ENCODE data around the gene EME2.
A peak's percentile ranks its signal among the peaks of the same experiment; 100 is the strongest.
"Not testable (repeated sequence)": the region's sequence is repeated elsewhere in the genome, so short reads cannot be mapped to it uniquely, and the experiment has no call there.

The EME2 gene

DNA sequence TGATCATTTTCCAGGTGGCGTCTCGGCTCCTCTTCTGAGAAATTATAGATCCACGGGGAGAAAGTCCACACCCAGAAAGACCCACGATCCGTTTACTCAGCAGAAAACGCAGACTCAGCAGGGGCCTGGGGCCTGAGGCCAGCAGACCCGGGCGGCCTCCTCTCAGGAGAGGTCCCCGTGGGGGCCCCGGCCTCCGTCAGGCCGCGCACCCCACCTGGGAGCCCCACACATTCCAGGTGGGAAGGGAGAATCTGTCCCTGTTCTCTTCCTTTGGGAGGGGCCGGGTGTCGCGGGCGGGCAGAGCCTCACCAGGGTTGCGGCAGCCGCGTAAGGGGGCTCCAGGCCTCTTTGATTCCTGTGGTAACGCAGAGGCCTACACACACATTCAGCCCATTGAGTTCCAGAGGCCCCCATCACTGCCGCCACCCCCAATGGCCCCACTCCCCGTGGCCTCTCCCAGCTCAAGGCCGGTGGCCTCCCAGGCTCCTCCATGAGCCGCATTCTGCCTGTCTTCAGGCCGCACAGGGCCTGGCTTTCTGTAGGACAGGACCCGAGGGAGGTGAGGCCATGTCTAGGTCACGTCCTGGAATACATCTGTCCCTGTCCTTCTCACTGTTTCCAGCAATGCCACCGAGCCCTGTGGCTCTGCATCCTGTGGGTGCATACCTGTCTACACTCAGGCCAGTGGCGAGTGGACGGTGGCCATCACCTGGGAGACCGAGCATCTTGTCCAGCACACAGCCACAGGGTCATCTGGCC, 22.5 kb downstream of the EME2 start:
- in situ Hi-C loops (cut with HindIII; ENCODE audit: low pct_ligation_motif_present, low pct_unique_long_range_greater_than_20kb, low sequenced_read_pairs) = no loop called here
- no peak for DNase-seq

DNA sequence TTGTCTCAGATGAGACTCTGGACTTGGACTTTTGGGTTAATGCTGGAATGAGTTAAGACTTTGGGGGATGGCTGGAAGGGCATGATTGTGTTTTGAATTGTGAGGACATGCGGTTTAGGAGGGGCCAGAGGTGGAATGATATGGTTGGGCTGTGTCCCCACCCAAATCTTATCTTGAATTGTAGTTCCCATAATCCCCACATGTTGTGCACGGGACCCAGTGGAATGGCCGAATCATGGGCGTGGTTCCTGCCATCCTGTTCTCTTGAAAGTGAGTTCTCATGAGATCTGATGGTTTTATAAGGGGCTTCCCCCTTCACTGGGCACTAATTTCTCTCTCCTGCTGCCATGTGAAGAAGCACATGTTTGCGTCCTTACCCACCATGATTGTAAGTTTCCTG, 26.7 kb downstream of the EME2 start:
- DNase-seq; in situ Hi-C loops (cut with HindIII; ENCODE audit: low pct_ligation_motif_present, low pct_unique_long_range_greater_than_20kb, low sequenced_read_pairs): not testable (repeated sequence)

DNA sequence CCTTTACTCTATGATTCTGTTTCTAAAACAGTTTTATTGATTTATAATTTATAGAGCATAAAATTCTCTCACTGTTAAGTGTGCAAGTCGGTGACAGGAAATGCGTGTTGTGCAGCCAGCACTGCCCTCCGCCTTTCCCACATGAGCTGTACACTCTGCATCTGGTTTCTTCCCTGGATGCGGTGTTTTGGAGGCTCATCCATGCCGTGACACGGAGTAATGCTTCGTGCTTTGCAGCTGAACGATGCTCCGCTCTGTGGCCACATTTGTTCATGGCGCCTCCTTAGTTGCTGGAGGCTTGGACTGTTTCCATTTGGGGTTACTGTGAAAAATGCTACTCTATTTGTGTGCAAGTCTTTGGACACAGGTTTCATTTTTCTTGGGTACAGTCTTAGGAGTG, 28.1 kb downstream of the EME2 start:
- in situ Hi-C loops (cut with HindIII; ENCODE audit: low pct_ligation_motif_present, low pct_unique_long_range_greater_than_20kb, low sequenced_read_pairs) = no loop called here
- no peak for DNase-seq

DNA sequence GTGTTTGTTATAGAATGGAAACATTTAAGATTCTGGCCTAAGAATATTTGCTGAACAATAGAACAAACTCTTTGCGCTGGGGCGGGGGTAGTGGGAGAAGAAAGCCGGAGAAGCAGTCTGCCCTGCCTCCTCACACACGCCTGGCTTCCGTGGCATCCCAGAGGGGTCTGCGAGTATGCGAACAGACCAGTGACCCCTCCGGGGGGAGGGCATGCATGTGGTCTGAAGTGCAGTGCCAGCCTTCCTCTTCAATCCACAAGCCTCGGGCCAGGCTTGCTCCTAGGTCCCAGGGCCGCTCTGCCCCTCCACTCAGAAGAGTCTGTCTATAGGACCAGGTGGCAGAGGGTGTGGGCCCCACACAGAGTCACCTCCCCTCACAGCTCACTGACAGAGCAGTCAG, 35.0 kb downstream of the EME2 start:
- no peak for DNase-seq
- in situ Hi-C loops (cut with HindIII; ENCODE audit: low pct_ligation_motif_present, low pct_unique_long_range_greater_than_20kb, low sequenced_read_pairs) = no loop called here

DNA sequence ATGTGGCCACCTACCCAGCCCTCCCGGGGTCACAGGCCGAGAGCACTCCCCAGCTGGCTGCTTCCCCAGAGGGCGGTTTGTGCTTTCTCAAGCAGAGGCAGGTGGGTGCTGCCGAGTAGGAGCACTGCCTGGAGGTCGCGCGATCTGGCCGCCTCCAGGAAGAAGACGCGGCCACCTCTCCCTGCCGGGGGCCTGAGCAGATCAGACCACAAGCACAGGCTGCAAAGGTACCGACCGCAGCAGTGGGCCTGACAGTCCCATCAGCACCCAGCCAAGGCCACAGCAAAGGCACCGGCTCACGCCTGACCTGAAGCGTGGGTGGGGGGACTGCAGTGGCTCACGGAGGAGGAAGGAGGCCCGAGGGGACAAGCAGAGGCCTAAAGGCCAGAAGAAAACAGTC, 36.1 kb downstream of the EME2 start:
- no peak for DNase-seq
- in situ Hi-C loops (cut with HindIII; ENCODE audit: low pct_ligation_motif_present, low pct_unique_long_range_greater_than_20kb, low sequenced_read_pairs) = no loop called here

DNA sequence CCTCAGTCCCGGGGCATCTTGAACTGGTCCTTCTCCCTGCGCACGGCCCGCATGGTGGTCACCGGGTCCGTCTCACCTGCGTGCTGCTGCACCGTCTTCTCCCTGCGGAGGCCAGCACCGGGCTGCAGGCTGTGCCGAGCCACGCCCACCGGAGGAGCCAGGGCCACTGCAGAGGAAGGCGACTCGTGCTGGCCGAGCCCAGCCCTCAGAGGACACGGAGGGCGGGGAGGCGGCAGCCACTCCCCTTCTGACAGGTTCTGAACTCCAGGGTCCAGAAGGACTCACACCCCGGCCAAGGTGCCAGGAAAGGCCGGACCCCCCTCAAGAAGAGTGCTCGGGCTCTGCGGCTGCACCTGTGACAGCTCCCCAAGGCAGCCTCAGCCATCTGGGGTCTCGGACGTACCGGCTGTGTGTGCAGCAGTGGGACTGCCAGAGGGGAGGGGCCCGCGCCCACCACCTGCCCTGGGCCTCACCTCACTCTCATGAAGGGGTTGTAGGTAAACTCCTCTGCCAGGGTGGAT, 36.7 kb downstream of the EME2 start:
- no peak for DNase-seq
- in situ Hi-C loops (cut with HindIII; ENCODE audit: low pct_ligation_motif_present, low pct_unique_long_range_greater_than_20kb, low sequenced_read_pairs) = no loop called here

DNA sequence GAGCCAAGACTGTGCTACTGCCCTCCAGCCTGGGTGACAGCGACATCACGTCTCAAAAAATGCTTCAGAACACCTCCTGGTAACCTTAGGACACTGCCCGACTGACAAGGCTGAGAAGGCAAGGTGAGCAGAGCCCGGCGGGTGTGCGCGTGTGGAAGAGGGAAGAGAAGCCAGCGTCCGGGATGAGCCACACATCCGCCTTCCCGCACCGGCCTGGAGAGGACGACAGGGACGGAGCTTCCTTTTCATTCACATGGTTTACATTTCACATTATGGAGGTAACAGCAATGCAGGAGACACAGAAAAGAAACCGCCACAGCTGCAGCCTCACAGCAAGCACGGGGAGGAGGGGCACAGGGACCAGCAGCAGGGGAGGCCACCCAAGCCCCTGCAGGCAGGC, 37.5 kb downstream of the EME2 start:
- DNase-seq = no peak
- in situ Hi-C loops (cut with HindIII; ENCODE audit: low pct_ligation_motif_present, low pct_unique_long_range_greater_than_20kb, low sequenced_read_pairs) = no loop called here

DNA sequence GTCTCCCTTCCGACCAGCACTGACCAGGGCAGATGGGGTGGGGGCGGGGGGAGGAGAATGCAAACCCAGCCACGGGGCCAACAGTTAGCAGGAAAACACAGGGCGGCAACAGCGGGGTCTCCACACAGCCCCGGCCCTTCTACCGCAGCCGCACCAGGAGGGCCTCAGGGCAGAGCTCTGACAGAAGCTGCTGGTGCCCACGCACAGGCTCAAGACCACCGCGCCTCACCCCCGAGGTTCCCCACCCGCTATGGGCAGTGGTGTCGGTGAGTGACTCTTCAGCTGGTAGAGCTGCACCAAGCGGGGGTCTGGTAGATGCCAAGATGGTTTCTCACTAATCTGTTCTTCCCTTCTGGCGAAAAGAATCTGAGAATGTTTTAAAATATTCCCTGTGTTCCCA, 37.9 kb downstream of the EME2 start:
- in situ Hi-C loops (cut with HindIII; ENCODE audit: low pct_ligation_motif_present, low pct_unique_long_range_greater_than_20kb, low sequenced_read_pairs) = no loop called here
- no peak for DNase-seq

DNA sequence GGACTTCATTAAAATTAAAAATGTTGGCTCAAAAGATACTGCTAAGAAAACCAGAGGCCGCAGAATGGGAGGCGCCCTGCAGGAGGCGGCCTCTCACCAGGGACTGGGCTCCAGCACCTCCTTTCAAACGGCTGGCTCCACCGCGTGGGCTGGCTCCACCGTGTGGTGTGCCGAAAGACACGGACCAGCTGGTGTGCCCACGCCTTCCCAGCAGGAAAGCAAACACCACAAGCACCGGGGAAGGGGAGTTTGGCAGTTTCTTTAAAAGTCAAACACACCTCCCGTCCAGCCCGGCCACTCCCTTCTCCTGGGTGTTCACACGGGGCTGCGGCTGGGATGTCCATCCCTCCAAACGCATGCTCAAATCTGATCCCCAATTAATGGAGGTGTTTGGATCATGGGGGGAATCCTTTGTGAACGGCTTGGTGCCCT, 40.1 kb downstream of the EME2 start:
- peak; percentile 19 for DNase-seq
- in situ Hi-C loops (cut with HindIII; ENCODE audit: low pct_ligation_motif_present, low pct_unique_long_range_greater_than_20kb, low sequenced_read_pairs) = no loop called here

DNA sequence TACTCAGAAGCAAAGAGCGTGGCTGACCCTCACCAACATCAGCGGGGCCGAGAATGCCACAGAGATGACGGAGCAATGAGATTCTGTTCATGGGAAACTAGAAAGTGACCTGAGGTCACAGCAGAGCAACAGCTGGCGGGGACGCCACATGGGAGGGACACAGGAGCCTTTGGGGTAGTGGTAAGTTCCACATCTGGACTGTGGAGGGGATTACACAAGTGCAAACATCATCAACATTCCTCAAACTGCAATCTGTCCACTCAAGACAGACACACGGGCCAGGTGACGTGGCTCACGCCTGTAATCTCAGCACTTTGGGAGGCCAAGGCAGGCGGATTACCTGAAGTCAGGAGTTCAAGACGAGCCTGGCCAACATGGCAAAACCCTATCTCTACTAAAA, 42.9 kb downstream of the EME2 start:
- in situ Hi-C loops (cut with HindIII; ENCODE audit: low pct_ligation_motif_present, low pct_unique_long_range_greater_than_20kb, low sequenced_read_pairs) = no loop called here
- DNase-seq = no peak

DNA sequence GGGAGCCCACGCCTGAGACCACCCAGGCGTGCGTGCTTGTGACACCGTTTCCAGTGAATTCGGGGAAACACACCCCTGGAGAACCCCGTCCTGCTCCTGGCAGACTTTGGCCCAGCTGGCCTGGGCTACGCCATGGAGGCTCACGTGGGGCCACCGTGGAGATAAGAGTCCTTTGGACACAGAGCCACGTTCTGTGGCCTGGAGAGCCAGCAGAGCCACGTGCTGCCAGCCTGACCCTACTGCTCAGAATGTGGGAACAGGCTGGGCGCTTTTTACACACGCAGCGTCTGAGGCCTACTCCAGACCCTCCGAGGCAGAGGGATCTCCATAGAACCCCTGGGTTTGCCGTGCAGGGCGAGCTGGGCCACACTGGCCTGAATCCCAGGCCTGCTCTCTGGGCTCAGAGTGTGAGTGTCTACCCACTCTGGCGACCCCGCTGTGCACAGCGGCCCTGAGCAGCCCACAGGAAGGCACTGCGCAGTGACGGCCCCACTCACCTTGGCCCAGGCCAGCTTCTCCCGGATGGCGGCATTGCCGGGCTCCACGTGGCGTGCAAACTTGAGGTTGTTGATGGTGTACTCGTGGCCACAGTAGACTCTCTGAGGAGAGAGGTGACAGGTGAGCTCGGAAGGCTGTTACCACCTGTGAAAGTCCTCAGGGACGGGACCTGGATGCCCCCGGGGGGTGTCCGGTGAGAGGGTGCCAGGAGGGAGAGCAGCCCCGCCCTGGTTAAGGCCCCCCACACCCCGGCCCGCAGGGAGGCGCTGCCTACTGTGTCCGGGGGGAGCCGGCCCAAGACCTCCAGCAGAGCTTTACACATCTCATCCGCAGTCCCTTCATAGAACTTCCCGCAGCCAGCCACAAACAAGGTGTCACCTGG, 44.0 kb downstream of the EME2 start:
- in situ Hi-C loops (cut with HindIII; ENCODE audit: low pct_ligation_motif_present, low pct_unique_long_range_greater_than_20kb, low sequenced_read_pairs) = no loop called here
- DNase-seq = no peak

DNA sequence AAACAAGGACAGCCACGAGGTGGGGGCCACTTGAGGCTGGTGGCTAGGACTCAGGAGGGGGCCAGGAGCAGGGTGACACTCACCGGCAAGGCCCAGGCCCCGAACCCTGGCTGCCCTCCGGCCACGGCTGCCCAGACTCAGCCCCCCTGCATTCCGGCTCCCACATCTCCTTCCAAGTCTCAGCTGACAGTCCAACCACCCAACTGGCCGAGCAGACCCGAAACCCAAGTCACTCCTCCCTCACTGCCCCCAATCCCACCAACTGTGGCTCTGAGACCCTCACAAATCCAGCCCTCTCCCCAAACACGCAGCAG, 44.6 kb downstream of the EME2 start:
- no peak for DNase-seq
- in situ Hi-C loops (cut with HindIII; ENCODE audit: low pct_ligation_motif_present, low pct_unique_long_range_greater_than_20kb, low sequenced_read_pairs) = no loop called here

DNA sequence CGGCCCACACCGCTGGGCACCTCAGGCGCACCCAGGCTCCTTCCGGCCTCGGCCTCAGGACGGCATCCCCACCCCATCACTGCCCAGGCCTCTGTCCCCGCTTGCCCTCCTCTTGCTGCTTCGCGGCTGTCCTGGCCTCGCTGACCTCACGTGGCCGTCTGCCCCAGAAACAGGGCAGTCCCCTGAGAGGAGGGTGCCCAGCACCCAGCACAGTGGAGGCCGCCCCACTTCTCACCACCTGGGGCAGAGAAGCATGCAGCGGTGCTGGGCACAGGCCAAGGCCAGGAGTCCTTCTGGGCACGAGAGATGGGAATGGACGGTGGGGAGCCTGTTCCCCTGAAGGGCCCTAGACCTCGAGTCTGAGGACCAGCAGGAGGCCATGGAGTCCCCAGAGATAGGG, 45.1 kb downstream of the EME2 start:
- in situ Hi-C loops (cut with HindIII; ENCODE audit: low pct_ligation_motif_present, low pct_unique_long_range_greater_than_20kb, low sequenced_read_pairs) = no loop called here
- no peak for DNase-seq

DNA sequence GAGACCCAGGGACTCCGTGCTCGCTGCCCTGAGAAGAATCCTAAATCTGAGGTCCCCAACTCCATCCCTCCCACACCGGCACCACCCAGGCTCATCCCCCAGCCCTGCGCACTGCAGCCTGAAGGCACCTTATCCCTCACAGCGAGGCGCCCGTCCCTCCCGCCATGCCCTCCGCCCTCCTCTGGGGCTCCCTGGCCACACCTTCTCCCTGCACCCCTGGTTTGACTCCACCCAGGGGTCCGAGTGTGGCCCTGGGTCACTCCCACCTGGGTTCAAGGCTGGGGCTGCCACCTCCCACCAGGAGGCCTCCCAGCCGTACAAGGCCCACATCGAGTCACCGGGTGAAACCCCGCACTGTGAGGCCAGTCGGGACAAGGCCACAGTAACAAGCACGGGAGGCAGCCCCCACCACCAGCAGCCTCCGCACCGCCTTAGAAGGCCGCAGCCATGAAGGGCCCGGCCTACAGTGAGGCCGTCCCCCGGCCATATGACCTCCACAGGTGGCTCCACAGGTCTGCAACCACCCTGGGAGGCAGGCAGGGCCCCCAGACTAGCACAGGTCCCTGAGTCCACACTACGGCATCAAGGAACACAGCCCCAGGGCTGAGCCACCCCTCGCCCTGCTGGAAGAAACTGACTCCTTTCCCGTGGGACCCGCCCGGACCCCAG, 45.7 kb downstream of the EME2 start:
- in situ Hi-C loops (cut with HindIII; ENCODE audit: low pct_ligation_motif_present, low pct_unique_long_range_greater_than_20kb, low sequenced_read_pairs) = no loop called here
- DNase-seq = no peak

DNA sequence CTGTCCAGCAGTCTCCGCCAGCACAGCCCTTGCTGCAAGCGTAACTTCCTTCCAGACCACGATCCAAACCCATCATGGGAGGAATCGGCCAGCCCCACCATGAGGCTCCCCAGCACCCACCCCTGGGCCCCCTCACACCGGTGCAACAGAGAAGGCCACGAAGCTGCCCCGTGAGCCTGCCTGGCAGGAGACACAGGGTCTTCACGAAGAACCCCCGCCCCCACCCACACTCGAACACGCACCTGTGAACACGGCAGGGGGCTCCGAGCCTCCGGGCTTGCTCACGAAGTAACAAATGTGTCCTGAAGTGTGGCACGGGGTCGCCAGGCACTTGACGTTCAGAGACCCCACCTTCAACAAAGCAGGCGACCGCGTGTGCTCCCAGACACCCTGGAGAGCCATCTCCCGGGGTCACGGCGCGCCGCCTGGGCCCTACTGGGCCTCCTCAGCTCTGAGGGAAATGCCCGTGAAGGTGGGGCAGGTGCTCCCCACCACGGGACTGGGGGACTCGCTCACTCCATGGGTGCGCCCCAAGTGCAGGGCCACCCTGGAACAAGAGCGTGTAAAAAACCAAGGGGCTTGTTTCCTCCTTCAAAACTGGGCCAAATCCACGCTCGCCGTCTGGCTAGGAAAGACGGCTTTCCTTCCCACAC, 46.4 kb downstream of the EME2 start:
- in situ Hi-C loops (cut with HindIII; ENCODE audit: low pct_ligation_motif_present, low pct_unique_long_range_greater_than_20kb, low sequenced_read_pairs) = no loop called here
- no peak for DNase-seq

DNA sequence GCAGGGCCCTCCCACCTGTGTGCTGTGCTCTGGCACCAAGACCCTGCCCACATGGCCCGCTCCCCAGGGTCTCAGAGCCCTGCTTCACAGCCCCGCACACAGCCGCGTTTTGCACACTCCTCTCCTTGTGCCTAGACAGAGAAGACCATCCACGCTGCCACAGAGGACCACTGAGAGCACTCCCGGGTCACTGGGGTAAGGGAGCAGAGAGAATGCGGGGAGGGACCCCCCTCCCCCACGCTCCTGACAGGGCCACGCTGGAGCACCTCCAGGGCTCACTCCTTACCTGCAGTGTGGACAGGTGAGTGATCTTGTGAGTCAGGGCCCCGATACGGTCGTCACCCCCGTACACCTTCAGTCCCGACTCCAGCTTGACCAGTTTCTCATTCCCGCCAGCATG, 47.0 kb downstream of the EME2 start:
- in situ Hi-C loops (cut with HindIII; ENCODE audit: low pct_ligation_motif_present, low pct_unique_long_range_greater_than_20kb, low sequenced_read_pairs) = no loop called here
- DNase-seq = no peak

DNA sequence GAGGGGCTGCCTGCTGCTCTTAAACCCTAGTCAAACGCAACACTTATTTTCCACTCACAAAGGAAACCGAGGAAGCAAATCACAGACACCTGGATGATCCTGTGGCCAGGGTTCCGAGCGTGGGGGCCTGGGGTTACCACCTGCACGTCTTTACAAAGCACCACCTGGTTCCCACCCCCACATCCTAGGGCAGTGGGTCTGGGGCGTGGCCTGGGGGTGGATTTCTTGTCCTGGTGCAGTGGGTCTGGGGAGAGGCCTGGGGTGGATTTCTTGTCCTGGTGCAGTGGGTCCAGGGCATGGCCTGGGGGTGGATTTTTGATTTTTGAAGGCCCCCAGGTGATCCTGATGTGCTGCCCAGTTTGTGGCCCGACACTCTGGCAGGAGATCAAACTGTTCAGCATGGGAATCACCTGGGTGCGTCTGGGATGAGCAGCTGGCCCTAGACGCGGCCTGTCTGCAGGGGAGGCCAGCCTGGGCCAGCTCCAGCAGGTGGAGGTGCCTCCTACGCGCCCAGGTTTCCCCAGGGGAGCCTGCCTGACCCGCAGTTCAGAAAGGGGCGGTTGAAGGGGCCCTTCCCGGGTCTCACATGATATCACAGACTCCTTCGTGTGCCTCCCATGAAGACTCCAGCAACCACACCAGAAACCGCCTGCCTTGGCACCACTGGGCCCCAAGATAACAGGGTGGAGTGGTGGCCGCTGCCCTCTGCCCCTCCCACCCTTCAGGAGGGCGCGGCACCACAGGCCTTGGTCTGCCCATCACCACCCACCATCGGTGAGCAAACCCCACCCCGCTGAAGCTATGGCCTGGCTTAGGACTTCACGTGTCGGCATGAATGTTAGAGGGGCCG, 47.7 kb downstream of the EME2 start:
- DNase-seq = no peak
- in situ Hi-C loops (cut with HindIII; ENCODE audit: low pct_ligation_motif_present, low pct_unique_long_range_greater_than_20kb, low sequenced_read_pairs) = no loop called here

DNA sequence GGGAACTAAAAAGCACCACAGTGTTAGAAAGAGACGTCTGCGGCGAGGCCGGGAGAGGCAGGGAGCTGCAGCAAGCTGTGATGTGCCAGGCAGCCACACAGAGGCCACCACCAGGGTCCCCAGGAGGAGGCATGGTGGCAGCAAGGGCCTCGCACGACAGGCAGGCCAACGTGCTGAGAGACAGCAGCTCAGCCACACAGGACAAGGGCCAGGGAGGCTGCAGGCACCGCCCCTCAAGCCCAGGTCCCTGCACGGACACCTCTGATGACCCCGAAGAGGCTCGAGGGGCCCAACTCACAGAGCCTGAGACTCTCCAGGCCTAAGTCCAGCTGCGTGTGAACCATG, 48.3 kb downstream of the EME2 start:
- no peak for DNase-seq
- in situ Hi-C loops (cut with HindIII; ENCODE audit: low pct_ligation_motif_present, low pct_unique_long_range_greater_than_20kb, low sequenced_read_pairs) = no loop called here
